Neural cell (in vitro differentiated cells): ENCODE data around the gene PDE6D. TPM values are rescaled to one million over a fixed set of nuclear protein-coding genes. Genes with fewer than 3 reads are reported as not detected.

ENCODE experiments used
- H2AFZ ChIP-seq: fragments of 200-600, 300-800 bp; sonication (generic), shearing (Covaris generic); 2 replicates; pipeline ENCODE4 v1.6.0; 2014; ENCODE audit warnings: low read depth, mild to moderate bottlenecking, antibody characterized with exemption, low read length, moderate library complexity
- H3F3A ChIP-seq: fragments of 200-600 bp; shearing (Covaris generic); 2 replicates; pipeline ENCODE4 v1.6.1; 2016; ENCODE audit warnings: mild to moderate bottlenecking, moderate library complexity, mixed read lengths, antibody characterized with exemption, low read length; ENCODE audit not compliant: insufficient read depth, poor library complexity, severe bottlenecking
- H3K27ac ChIP-seq: fragments of 200-600, 300-800 bp; sonication (generic), shearing (Covaris generic); 2 replicates; pipeline ENCODE4 v1.5.1; 2014; ENCODE audit warnings: mild to moderate bottlenecking, low read length, moderate library complexity
- H3K27me3 ChIP-seq: fragments of 300-800, 200-600 bp; sonication (generic), shearing (Covaris generic); 2 replicates; pipeline ENCODE4 v1.6.0; 2014; ENCODE audit warnings: mild to moderate bottlenecking, low read depth, low read length, moderate library complexity; ENCODE audit not compliant: insufficient read depth
- H3K36me3 ChIP-seq: fragments of 300-800, 200-600 bp; sonication (generic), shearing (Covaris generic); 2 replicates; pipeline ENCODE4 v1.5.1; 2014; ENCODE audit warnings: mild to moderate bottlenecking, antibody characterized with exemption, low read length, moderate library complexity; ENCODE audit not compliant: insufficient read depth
- H3K4me2 ChIP-seq: fragments of 300-800, 200-600 bp; sonication (generic), shearing (Covaris generic); 2 replicates; pipeline ENCODE4 v1.6.0; 2014; ENCODE audit warnings: mild to moderate bottlenecking, low read length
- H3K4me3 ChIP-seq: fragments of 300-800, 200-600 bp; sonication (generic), shearing (Covaris generic); 2 replicates; pipeline ENCODE4 v1.5.1; 2014; ENCODE audit warnings: mild to moderate bottlenecking, low read length, moderate library complexity
- H3K79me2 ChIP-seq: fragments of 200-600 bp; shearing (Covaris generic); replicated peaks from 2 replicates; pipeline ENCODE4 v1.6.0; 2014; ENCODE audit warnings: mild to moderate bottlenecking, low read length, moderate library complexity; ENCODE audit not compliant: insufficient read depth
- H3K9ac ChIP-seq: fragments of 300-800, 200-600 bp; sonication (generic), shearing (Covaris generic); 2 replicates; pipeline ENCODE4 v1.6.1; 2016; ENCODE audit warnings: mild to moderate bottlenecking, low read length, mixed read lengths
- H3K9me2 ChIP-seq: fragments of 200-600 bp; shearing (Covaris generic); 2 replicates; pipeline ENCODE4 v1.6.1; 2016; ENCODE audit warnings: mild to moderate bottlenecking, low read length, mixed read lengths; ENCODE audit not compliant: insufficient read depth
- H3K9me3 ChIP-seq: fragments of 200-600, 300-800 bp; sonication (generic), shearing (Covaris generic); 2 replicates; pipeline ENCODE4 v1.6.1; 2016; ENCODE audit warnings: mild to moderate bottlenecking, mixed run types, low read length, moderate library complexity, mixed read lengths
- H4K20me1 ChIP-seq: fragments of 200-600 bp; shearing (Covaris generic); 2 replicates; pipeline ENCODE4 v1.6.1; 2016; ENCODE audit warnings: mild to moderate bottlenecking, mixed run types; ENCODE audit not compliant: insufficient read depth
- CTCF ChIP-seq: fragments of 450-650 bp; IDR thresholded peaks from 2 replicates; pipeline ENCODE4 v1.5.1; 2014; ENCODE audit warnings: antibody characterized with exemption, mild to moderate bottlenecking, moderate library complexity; ENCODE audit not compliant: poor library complexity, severe bottlenecking
- EP300 ChIP-seq: fragments of 450-650 bp; conservative IDR thresholded peaks from 2 replicates; pipeline ENCODE4 v1.6.1; 2014; ENCODE audit warnings: antibody characterized with exemption, mild to moderate bottlenecking, moderate library complexity; ENCODE audit not compliant: poor library complexity, severe bottlenecking
- EZH2 ChIP-seq: fragments of 200-600, 300-800 bp; shearing (Covaris generic), sonication (generic); IDR thresholded peaks from 2 replicates; pipeline ENCODE4 v1.6.1; 2014; ENCODE audit warnings: antibody characterized with exemption, low read length, borderline replicate concordance, mild to moderate bottlenecking; ENCODE audit not compliant: insufficient read depth, poor library complexity, severe bottlenecking
- MXI1 ChIP-seq: fragments of 450-650 bp; conservative IDR thresholded peaks from 2 replicates; pipeline ENCODE4 v1.6.1; 2014; ENCODE audit warnings: antibody characterized with exemption, mild to moderate bottlenecking; ENCODE audit not compliant: poor library complexity, severe bottlenecking
- POLR2AphosphoS5 ChIP-seq: IDR thresholded peaks from 2 replicates; pipeline ENCODE4 v1.6.1; 2012
- RAD21 ChIP-seq: fragments of 450-650 bp; conservative IDR thresholded peaks from 2 replicates; pipeline ENCODE4 v1.6.1; 2014; ENCODE audit warnings: antibody characterized with exemption, mild to moderate bottlenecking, moderate library complexity
- REST ChIP-seq: IDR thresholded peaks from 2 replicates; pipeline ENCODE4 v1.6.1; 2012; ENCODE audit warnings: borderline replicate concordance
- SMC3 ChIP-seq: fragments of 450-650 bp; conservative IDR thresholded peaks from 2 replicates; pipeline ENCODE4 v1.6.1; 2014; ENCODE audit warnings: antibody characterized with exemption, mild to moderate bottlenecking, moderate library complexity; ENCODE audit not compliant: poor library complexity
- TAF1 ChIP-seq: IDR thresholded peaks from 2 replicates; pipeline ENCODE4 v1.6.1; 2012; ENCODE audit warnings: low read depth
- polyA plus RNA-seq: library from polyadenylated mRNA; depleted of rRNA; stranded (reverse); fragments of >200 nt; gene quantifications from 2 replicates; pipeline ENCODE4 v1.2.3, GENCODE V29; 2014

Gene PDE6D
- polyA plus RNA-seq, 1 donor from 2014 or later: 150 TPM

- Histone ChIP-seq H3K4me3 (no peak overlapping the region), H3K9me3 (no peaks in the 10 kb centered on the region), H3K9ac (no peak overlapping the region), H3K27ac (no peak overlapping the region), H3K36me3 (no peaks in the 10 kb centered on the region), H4K20me1 (no peaks in the 10 kb centered on the region), H2AFZ (no peak overlapping the region), H3F3A (no peaks in the 10 kb centered on the region), H3K27me3 (no peaks in the 10 kb centered on the region), H3K9me2 (no peaks in the 10 kb centered on the region), H3K79me2 (no peaks in the 10 kb centered on the region), H3K4me2 (no peak overlapping the region)
- TF ChIP-seq MXI1 (no peak), SMC3 (no peak), REST (no peak), RAD21 (no peak), POLR2AphosphoS5 (no peak), TAF1 (no peak), EZH2 (no peak), CTCF (no peak), EP300 (no peak)
These were observed 59.8 kb downstream of the PDE6D start for GRCh38 chr2:231720987-231721966.

GRCh38 chr2:231720292-231720986 is 60.6 kb downstream of the PDE6D start:
- Histone ChIP-seq H3K4me2 (no peak overlapping the region), H3K36me3 (no peaks in the 10 kb centered on the region), H3K9ac (no peak overlapping the region), H3F3A (no peaks in the 10 kb centered on the region), H4K20me1 (no peaks in the 10 kb centered on the region), H2AFZ (no peak overlapping the region), H3K4me3 (no peak overlapping the region), H3K79me2 (no peaks in the 10 kb centered on the region), H3K27me3 (no peaks in the 10 kb centered on the region), H3K9me2 (no peaks in the 10 kb centered on the region), H3K27ac (no peak overlapping the region), H3K9me3 (no peaks in the 10 kb centered on the region)
- TF ChIP-seq POLR2AphosphoS5 (no peak), REST (no peak), RAD21 (no peak), EZH2 (no peak), MXI1 (no peak), TAF1 (no peak), SMC3 (no peak), CTCF (no peak), EP300 (no peak)
